Stimulated activated CD4-positive, alpha-beta T cell treated with anti-CD3 and anti-CD28 coated beads, Interleukin-2, amount 100 ng/mL, for 24 hours (primary cell): ENCODE data around the gene ATP5PF.
A peak's percentile ranks its signal among the peaks of the same experiment; 100 is the strongest.
"Not testable (repeated sequence)": the region's sequence is repeated elsewhere in the genome, so short reads cannot be mapped to it uniquely, and the experiment has no call there.

ENCODE experiments used
- DNase-seq, 2 donors: peaks; one replicate each; pipeline ENCODE4 v3.0.0-alpha.2; 2020

Gene ATP5PF

DNA sequence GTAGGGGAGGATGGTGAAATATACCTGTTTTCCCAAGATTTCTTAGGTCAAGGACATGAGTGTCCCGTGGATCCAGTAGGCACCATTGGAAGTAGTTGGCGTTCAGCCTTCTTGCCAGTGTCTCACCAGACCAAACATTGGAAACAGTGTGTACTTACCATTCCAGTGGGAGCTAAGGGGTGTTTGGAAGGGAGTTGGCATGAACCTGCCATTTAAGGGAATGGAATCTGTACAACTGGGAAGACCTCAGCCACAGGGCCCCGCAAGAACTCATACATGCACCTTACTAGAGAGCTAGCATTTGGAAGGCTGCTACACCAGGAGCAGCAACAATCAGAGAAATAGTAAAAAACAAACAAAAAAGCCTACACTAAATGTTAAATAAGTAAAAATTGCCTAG, 12.7 kb downstream of the ATP5PF start:
- DNase-seq: no peak

DNA sequence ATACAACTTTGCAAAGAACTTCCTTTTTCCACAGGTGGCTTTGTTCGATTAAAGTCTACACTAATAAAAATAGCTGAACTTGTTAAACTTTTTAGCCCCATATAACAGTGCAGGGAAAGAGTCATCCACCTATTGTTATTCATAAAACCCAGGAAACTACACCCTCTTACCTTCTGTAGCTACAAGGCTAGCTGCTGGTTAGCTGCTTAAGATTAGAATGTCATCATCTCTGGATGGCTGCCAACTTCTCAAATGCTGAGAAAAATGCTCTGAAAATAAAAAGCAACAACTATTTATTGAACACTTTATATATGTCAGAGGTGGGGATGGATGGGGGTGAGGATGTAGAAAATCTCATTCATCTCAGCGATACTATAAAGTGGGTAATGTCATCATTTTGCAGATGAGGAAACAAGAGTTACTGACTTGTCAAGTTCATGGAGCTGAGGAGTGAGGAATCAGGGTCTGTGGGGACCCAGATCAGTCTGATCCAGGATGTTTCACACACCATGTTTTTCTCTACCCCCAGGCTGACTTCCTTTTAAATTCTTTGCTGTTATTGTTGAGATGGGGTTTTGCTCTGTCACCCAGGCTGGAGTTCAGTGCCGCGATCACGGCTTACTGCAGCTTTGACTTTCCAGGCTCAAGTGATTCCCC, 17.1 kb downstream of the ATP5PF start:
- no peak for DNase-seq

DNA sequence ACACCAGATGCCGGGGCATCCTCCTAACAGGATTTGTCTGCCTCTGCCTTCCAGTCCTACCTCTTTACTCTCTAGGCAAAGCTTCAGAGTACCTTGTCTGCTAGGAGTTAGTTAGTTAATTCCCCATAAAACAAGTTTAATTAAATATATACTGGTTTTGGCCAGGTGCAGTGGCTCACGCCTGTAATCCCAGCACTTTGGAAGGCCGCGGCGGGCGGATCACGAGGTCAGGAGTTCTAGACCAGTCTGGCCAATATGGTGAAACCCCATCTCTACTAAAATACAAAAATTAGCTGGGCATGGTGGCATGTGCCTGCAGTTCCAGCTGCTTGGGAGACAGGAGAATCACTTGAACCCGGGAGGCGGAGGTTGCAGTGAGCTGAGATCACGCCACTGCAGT, 20.6 kb downstream of the ATP5PF start:
- DNase-seq: not testable (repeated sequence)

DNA sequence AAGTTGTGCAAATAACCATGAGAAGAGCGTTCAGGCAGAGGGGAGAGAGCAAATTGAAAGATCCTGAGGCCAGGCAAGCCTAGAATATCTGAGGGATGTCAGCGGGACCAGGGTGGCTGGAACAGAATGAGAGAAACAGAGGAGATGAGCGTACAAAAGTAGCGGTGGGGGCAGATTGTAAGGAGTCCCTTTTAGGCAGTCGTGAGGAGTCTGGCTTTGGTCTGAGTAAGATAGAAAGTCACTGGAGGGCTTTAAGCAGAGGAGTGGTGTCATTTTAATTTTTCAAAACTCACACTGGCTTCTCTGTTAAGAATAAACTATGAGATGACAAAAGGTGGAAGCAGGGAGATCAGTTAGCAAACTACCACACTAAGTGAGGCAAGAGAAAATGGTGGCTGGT, 24.2 kb downstream of the ATP5PF start:
- no peak for DNase-seq

DNA sequence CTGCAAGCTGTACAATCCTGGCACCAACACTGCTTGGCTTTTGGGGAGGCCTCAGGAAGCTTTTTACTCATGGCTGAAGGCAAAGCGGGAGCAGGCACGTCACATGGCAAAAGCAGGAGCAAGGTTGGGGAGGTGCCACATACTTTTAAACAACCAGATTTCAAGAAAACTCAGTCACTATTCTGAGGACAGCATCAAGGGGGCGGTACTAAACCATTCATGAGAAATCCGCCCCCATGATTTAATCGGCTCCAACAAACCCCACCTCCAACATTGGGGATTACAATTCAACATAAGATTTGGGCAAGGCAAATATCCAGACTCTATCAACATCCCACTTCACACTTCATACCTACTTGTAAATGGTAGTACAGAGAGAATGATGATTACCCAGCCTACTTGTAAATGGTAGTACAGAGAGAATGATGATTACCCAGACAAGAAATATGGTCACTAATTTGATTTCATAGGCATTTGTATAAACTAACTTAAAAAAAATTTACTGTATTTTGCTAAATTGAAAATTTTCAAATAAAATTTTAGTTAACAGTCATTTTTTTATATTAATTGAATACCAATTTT, 24.9 kb downstream of the ATP5PF start:
- no peak for DNase-seq

DNA sequence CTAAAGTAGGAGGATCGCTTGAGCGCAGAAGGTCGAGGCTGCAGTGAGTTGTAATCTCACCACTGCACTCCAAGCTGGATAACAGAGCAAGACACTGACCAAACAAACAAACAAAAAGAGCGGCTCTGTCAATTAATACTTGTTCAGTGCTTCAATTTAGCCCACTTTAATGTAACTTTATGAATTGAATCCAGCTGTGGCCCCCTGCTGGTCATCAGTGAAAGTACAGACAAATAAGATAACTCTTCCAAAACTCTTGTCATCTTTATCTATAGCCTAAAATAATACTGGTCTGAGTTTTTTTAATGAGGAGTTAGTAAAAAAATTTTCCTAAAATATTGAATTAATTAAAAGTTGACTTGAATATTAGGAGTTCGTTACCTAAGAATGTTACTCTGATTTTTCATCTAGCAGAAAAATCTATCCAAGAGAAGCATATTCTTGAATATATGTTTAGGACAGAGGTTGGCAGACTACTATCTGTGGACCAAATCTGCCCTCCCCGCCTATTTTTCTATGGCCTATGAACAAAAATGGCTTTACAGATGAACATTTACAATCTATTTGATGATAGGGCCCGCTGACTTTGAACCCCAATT, 26.1 kb downstream of the ATP5PF start:
- DNase-seq: peak; percentile 44 to 54

DNA sequence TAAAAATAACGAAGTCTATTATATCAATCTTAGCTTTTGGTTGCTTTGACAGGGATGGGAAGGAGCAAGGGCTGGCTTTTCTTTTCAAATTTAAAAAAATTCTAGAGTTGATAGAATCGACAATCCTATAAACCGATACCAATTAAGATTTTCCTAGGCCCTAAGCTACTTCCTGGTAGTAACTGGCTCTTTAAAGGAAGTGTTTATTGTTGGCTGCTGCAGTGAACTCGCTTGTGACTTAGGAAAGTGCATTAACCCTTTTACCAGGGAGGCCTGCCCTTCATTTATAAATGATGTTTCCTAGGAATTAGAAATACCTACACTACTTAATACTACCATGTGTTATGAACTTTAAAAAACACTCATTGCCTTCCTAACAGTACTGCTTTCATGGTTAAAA, 33.2 kb downstream of the ATP5PF start:
- DNase-seq: no peak

DNA sequence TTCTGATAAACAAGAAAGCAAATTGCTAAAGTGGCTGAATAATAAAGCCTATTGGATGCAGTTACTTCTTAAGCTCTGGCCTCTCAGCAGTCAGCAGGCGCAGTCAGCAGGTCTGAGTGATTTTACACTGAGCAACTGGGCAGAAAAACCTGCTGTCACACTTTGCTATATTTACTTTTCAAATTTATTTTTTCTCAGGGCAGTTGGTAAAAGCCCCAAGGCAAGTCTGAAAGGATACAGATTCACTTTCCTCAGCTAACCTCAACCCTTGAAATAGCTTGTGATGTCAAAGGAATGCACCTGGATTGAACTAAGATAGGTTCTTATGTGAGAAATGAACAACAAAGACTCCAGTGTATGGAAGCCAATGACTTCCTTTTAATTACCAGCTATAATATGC, 34.0 kb downstream of the ATP5PF start:
- DNase-seq: no peak

DNA sequence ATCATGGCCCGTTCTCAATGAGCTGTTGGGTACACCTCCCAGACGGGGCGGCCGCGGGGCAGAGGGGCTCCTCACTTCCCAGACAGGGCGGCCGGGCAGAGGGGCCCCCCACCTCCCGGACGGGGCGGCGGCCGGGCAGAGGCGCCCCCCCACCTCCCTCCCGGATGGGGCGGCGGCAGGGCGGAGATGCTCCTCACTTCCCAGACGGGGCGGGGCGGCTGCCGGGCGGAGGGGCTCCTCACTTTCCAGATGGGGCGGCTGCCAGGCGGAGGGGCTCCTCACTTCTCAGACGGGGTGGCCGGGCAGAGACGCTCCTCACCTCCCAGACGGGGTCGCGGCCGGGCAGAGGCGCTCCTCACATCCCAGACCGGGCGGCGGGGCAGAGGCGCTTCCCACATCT, 39.2 kb downstream of the ATP5PF start:
- not testable (repeated sequence) for DNase-seq

DNA sequence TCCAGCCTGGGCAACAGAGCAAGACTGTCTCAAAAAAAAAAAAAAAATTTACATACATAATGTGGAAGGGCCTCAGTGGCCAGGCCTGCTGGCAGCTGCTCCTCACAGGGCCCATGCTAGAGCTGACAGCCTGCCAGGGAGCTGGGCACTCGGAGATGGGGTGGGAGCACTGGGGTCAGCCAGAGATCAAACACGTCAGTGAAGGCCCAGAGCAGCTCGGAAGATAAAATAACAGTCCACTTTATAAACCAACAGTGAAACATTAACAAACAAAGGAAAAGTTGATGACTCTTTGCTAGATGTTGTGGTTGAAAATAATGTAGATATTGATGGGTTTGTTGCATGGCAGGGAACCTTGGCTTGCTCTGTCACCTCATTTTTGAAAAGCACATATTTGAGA, 42.7 kb downstream of the ATP5PF start:
- no peak for DNase-seq

DNA sequence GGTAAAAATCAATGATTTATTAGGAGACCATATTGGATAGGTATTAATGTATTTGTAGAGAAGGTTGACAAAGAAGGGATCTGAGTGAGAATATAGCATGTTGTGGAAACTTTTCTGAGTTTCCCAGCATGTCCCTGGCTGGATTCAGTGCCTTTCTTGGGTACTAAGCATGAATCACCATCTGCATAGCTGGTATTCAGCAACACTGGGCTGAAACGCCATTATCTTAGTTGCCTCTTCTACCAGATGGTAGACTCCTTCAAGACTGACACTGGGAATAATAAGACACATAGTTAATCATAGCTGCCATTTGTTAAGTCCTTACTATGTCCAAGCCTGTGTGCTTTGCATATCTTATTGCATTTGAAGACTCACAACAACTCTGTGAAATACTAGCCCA, 45.5 kb downstream of the ATP5PF start:
- no peak for DNase-seq

DNA sequence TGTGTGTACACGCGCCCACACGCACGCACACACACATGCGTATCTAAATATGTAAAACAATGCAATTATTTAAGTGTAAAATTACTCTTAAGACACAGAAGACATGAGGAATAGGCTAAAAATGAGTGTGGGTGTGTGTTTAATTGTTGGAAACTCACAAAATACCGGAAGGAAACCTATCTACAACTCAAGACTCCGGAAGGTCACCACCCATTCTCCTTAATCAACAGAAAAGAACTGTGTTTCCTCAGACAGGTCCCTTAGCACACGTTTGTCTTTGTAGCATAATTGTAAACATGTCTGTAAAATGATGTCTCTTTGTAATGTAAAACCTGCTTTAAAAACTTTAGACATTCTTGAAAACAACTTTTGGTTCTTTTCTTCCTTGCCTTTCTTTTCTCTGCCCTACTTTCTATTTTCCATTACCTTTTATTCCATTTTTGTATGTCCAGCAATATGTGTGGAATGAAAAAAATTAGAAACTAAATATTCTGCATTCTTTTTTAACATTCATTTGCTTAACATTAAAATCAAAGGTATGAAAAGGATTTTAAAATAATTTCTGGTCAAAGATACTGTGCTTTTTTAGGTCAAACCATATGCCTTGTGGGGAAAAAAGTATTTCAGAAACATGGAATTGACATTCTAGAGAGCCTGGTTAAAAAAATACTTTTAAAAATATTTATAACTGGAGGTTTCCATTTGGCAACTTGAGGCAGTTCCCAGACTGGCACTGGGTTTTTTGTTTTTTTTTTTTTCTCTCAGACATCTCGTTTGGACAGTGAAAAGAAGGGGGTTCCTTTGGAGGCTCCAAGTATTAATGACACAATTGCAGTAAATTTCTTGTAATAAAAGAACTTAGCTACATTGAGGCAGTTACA, 46.2 kb downstream of the ATP5PF start:
- DNase-seq: no peak

DNA sequence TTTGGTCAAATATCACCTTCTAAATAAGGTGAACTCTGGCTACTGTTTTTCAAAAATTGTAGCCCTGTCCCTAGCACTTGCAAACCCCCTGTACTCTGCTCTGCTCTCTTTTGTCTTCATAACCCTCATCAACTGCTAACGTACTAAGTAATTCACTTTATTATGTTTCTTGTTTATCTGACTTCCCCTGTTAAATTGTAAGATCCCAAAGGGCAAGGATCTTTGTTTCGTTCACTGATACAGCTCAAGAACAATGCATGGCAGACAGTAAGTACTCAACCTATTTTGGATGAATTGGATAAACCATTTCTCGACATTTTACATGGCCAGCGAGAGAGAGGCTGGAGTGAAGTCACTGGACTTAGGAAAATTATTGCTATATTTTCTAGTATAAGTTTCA, 46.9 kb downstream of the ATP5PF start:
- DNase-seq: no peak

DNA sequence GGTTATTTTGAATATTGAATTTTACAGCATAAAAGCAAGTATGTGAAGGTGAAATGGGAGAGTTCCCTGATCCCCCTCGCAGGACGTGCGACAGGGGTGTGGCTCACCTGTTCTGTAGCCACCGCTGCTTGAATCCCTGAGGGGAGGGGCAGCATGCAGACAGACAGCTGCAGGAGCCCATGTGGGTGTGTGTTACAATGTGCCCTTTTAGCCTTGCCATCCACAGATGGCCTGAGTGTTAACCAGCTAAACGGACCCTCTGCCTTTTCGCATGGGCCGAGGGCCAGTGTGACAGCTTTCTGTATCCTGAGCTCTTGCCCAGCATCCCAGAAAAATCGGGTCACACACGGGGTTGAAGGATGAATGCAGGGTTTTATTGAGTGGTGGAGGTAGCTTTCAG, 52.3 kb downstream of the ATP5PF start:
- DNase-seq: no peak

DNA sequence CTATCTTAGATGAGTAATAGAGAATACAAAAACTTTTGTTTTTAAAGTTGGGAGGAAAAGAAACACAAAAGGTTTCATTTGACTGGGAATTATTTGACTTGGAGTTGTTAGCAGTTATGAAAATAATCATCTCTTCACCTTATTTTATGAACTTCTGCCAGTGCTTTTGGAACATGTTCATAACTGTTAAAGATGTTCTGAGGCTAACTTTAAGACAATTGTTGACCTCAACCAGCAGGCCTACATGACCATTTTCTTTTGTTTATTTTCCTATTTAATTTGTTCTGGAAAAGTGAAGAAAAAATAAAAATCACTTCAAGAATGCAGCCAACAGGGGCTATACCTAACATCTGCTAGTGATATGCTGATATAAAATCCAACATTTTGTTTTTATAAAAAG, 58.3 kb downstream of the ATP5PF start:
- no peak for DNase-seq
